Lung (tissue), 12 donors: Measurements from ENCODE around the gene NEK7. TPM values are rescaled to one million over a fixed set of nuclear protein-coding genes. Genes with fewer than 3 reads are reported as not detected.

Source experiments
- ATAC-seq: fragments of 200-7000 bp; cut with Tn5 transposase; one replicate; pipeline ENCODE4 v1.9.1; 2020; ENCODE audit warnings: moderate number of reproducible peaks; ENCODE audit not compliant: insufficient read depth, low FRiP score
- DNase-seq, 3 donors: peaks; one replicate each; pipeline ENCODE4 v3.0.0-alpha.2; 2013 to 2017
- H3K27ac ChIP-seq, 2 donors: one replicate each; pipeline ENCODE4 v1.5.1; 2013; ENCODE audit warnings: mild to moderate bottlenecking in 2 of 2, moderate library complexity in 2 of 2, control low read depth in 1 of 2, inconsistent platforms in 1 of 2, low read depth in 1 of 2, low read length in 1 of 2
- H3K27me3 ChIP-seq, 3 donors: one replicate each; pipeline ENCODE4 v1.5.1; 2013; ENCODE audit warnings: low read length in 2 of 3; ENCODE audit not compliant: control insufficient read depth in 3 of 3, insufficient read depth in 3 of 3
- H3K36me3 ChIP-seq, 4 donors: one replicate each; pipeline ENCODE4 v1.5.1; 2013; ENCODE audit warnings: low read length in 4 of 4, mild to moderate bottlenecking in 1 of 4, moderate library complexity in 1 of 4; ENCODE audit not compliant: control insufficient read depth in 4 of 4, insufficient read depth in 4 of 4
- H3K4me1 ChIP-seq, 5 donors: one replicate each; pipeline ENCODE4 v1.5.1; 2013; ENCODE audit warnings: low read length in 5 of 5, mild to moderate bottlenecking in 2 of 5, moderate library complexity in 1 of 5; ENCODE audit not compliant: control insufficient read depth in 5 of 5, insufficient read depth in 5 of 5
- H3K4me3 ChIP-seq: one replicate; pipeline ENCODE4 v1.5.1; 2013; ENCODE audit warnings: mild to moderate bottlenecking, control low read depth, moderate library complexity
- H3K9ac ChIP-seq, 2 donors: one replicate each; pipeline ENCODE4 v1.5.1; 2013; ENCODE audit warnings: low read length in 2 of 2, control low read depth in 1 of 2; ENCODE audit not compliant: insufficient read depth in 1 of 2
- H3K9me3 ChIP-seq, 4 donors: one replicate each; pipeline ENCODE4 v1.5.1; 2013; ENCODE audit warnings: low read length in 3 of 4, mild to moderate bottlenecking in 1 of 4, moderate library complexity in 1 of 4; ENCODE audit not compliant: control insufficient read depth in 4 of 4, insufficient read depth in 3 of 4
- CTCF ChIP-seq: IDR thresholded peaks from 2 replicates; pipeline ENCODE4 v1.5.1; 2012; ENCODE audit warnings: mild to moderate bottlenecking; ENCODE audit errors: control extremely low read depth, extremely low read depth
- WGBS, 2 donors: extraction: QIAGEN DNeasy Blood & Tissue Kit; methylation state at CpG; one replicate each; pipeline ENCODE4 v1.1.7; 2013; 5-methylcytosine and 5-hydroxymethylcytosine counted together
- polyA plus RNA-seq, 2 donors: library from polyadenylated mRNA; stranded (reverse); fragments of 200-250 nt; gene quantifications; one replicate each; pipeline ENCODE4 v1.2.1, GENCODE V29; 2013
- total RNA-seq, 2 donors: library from RNA; depleted of rRNA in 1 of 2; stranded (reverse); fragments of >200 nt in 1 of 2; gene quantifications; one replicate each; pipeline ENCODE4 v1.2.1, GENCODE V29; 2014 to 2021
- donor health status: control.
- donor health status: control.
- donor health status: Bipolar disorder and iron deficiency.
- donor health status: healthy.
- donor health status: DM: yes; HTN: yes; CAD: no.

NEK7 gene
- total and polyA plus RNA-seq, 4 donors: 23.9 to 132 (median 64.2) TPM

DNA sequence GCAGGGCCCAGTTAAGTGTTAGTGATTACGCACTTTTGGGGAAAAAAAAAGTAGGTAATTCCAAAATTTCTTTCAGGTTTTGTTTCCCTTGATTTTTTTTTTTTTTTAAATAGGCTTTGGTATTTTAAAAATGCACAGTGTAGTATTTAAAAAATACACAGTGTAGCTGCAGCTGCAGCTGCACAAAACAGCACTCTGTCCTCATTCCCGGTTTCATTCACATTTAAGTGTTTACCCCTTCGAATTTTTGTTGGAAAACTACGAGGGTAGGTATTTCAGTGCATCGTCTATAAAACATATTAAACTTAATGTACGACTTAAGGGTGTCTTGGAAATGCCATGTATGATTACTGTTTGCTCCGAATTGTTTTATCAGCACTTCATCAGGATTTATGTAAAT is 3.4 kb downstream of the NEK7 start:
- WGBS, 2 donors: 50 to 72% methylated on average over 7 of the region's 7 CpGs
- Histone ChIP-seq H3K4me3 (no peak overlapping the region), H3K4me1 (peaks cover 0 to 33% (median 9%) of the 10 kb centered on the region in 5 donors), H3K36me3 (peaks cover 0 to 1% (median 0%) of the 10 kb centered on the region in 4 donors), H3K27ac (peak overlapping the region in 1 of 2 donors; percentile 100), H3K9me3 (no peaks in the 10 kb centered on the region), H3K27me3 (no peaks in the 10 kb centered on the region), H3K9ac (peak overlapping the region in 1 of 2 donors; percentile 75)
- no peak for ATAC-seq
- DNase-seq: peak in 2 of 3 donors; percentile 56 to 60
- TF ChIP-seq CTCF: no peak

DNA sequence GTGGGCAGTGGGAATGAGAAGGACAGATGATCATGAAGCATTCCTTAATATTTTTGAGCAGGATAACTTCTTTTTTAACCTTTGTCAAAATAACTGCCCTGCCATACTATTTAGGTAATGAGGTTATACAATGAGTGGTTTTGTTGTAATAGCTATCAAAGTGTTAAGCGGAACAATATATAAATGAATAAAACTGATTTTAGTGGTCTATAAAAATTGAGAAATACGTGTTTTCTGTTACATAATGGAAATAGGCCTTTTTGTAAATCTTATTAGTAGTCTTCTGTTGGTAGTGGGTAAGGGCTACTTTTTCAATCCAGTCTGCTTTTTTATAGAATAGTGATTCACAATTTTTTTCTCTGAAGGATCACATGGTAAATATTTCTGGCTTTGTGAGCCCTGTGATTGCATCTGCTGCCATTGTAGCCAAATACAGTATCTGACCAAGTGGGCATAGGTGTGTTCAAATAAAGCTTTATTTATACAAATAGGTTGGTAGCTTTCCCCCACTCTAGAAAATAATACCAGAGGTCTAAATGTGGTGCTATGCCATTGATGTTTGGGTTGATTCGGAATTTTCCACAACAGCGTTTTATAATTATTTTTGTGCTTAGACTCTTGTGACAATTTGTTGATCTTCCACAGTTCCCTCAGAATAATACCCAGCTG is 4.3 kb downstream of the NEK7 start:
- Histone ChIP-seq H3K9ac (no peak overlapping the region), H3K4me1 (peaks cover 0 to 33% (median 9%) of the 10 kb centered on the region in 5 donors), H3K27me3 (no peaks in the 10 kb centered on the region), H3K27ac (peak overlapping the region in 1 of 2 donors; percentile 65), H3K9me3 (no peaks in the 10 kb centered on the region), H3K36me3 (peaks cover 0 to 1% (median 0%) of the 10 kb centered on the region in 4 donors), H3K4me3 (no peak overlapping the region)
- DNase-seq (no peak), ATAC-seq (no peak)
- no peak for TF ChIP-seq CTCF
- 81 to 90% methylated on average over 4 of the region's 4 CpGs for WGBS, 2 donors

DNA sequence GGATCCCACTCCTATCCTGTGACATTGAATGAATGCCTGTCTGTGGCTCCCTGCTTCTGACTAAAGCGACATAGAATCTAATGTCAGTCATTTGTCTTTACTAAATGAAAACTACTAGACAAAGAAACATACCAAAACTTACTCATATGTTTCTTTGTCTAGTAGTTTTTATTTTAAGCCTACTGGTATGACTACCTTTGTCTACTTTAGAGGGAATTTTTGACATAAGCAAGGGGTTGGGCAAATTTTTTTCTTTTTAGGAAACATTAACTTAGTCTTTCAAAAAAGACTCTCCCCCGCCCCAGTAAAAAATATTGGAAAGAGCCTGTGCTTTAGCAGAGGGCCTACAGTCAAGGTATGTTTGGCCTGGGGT is 4.9 kb downstream of the NEK7 start:
- peak overlapping the region; percentile 17 to 65 for H3K27ac ChIP-seq
- H3K9ac ChIP-seq: no peak overlapping the region
- H3K4me1 ChIP-seq: peaks cover 0 to 37% (median 13%) of the 10 kb centered on the region in 5 donors
- 94 to 96% methylated on average over 2 of the region's 2 CpGs for WGBS, 2 donors
- DNase-seq: no peak
- no peaks in the 10 kb centered on the region for H3K27me3 ChIP-seq
- no peak for TF ChIP-seq CTCF
- peaks cover 0 to 1% (median 0%) of the 10 kb centered on the region in 4 donors for H3K36me3 ChIP-seq
- ATAC-seq: no peak
- H3K9me3 ChIP-seq: no peaks in the 10 kb centered on the region
- H3K4me3 ChIP-seq: no peak overlapping the region
